ENCODE results near the gene PRMT1.

Gene PRMT1

GRCh38 chr19:49660338-49660961 lies 16.6 kb upstream of the PRMT1 start:
- ChIA-PET CTCF (interaction anchor here (0.6 to 2.8 kb wide), 3 partner anchors 12 to 146 kb away, joined by 3 to 12 read pairs (median 6); no protein-coding TSS in a partner anchor), POLR2A (no interaction called here)
- no peak for DNase-seq (ENCODE audit: extremely low spot score)
- no peak for TF ChIP-seq CTCF (IDR thresholded peaks at IDR 0.05; ENCODE audit: control extremely low read depth, extremely low read depth, low read depth, missing control alignments)

GRCh38 chr19:49662011-49662410 lies 15.1 kb upstream of the PRMT1 start:
- no peak for DNase-seq (ENCODE audit: extremely low spot score)
- ChIA-PET POLR2A (no interaction called here), CTCF (interaction anchor here (2.8 kb wide), 1 partner anchor 10 kb away, joined by 12 read pairs; no protein-coding TSS in a partner anchor)
- TF ChIP-seq CTCF (IDR thresholded peaks at IDR 0.05; ENCODE audit: control extremely low read depth, extremely low read depth, low read depth, missing control alignments) = no peak

- CTCF ChIA-PET = interaction anchor here (1.5 to 2.3 kb wide), 4 partner anchors 10 to 21 kb away, joined by 3 to 11 read pairs (median 6); partner anchors contain the start of gene SCAF1
- no peak for TF ChIP-seq CTCF (IDR thresholded peaks at IDR 0.05; ENCODE audit: control extremely low read depth, extremely low read depth, low read depth, missing control alignments)
- no peak for DNase-seq (ENCODE audit: extremely low spot score)
- POLR2A ChIA-PET = no interaction called here
Measured at GRCh38 chr19:49663224-49663623, 13.8 kb upstream of the PRMT1 start.

GRCh38 chr19:49664171-49665035 lies 12.7 kb upstream of the PRMT1 start:
- peak; percentile 10 for TF ChIP-seq CTCF (IDR thresholded peaks at IDR 0.05; ENCODE audit: control extremely low read depth, extremely low read depth, low read depth, missing control alignments)
- DNase-seq (ENCODE audit: extremely low spot score) = peak; percentile 88
- ChIA-PET CTCF (interaction anchor here (1.1 to 2.3 kb wide), 6 partner anchors 9 to 22 kb away, joined by 3 to 11 read pairs (median 6); partner anchors contain the start of gene SCAF1), POLR2A (interaction anchor here (0.5 to 2.2 kb wide), 8 partner anchors 16 to 177 kb away, joined by 3 to 9 read pairs (median 4); partner anchors contain the start of genes RRAS and SCAF1)

- ChIA-PET CTCF (interaction anchor here (1.1 to 2.3 kb wide), 5 partner anchors 8 to 23 kb away, joined by 3 to 11 read pairs (median 6); partner anchors contain the start of gene SCAF1), POLR2A (interaction anchor here (0.5 to 2.2 kb wide), 5 partner anchors 12 to 171 kb away, joined by 3 to 9 read pairs (median 6); partner anchors contain the start of gene SCAF1)
- TF ChIP-seq CTCF (IDR thresholded peaks at IDR 0.05; ENCODE audit: control extremely low read depth, extremely low read depth, low read depth, missing control alignments) = no peak
- DNase-seq (ENCODE audit: extremely low spot score) = no peak
Measured at GRCh38 chr19:49665036-49665350, 12.1 kb upstream of the PRMT1 start.

All from GM10248 (cell line).